B cell (primary cell): Measurements from ENCODE around the gene UMOD. TPM values are rescaled to one million over a fixed set of nuclear protein-coding genes. Genes with fewer than 3 reads are reported as not detected.

ENCODE experiments used
- ATAC-seq: fragments of 200-7000 bp; cut with Tn5 transposase; one replicate; pipeline ENCODE4 v1.10.0; 2021; ENCODE audit warnings: low read depth, mild to moderate bottlenecking, moderate number of reproducible peaks, moderate library complexity
- CTCF ChIA-PET: fragments of 350-600 bp; sonication (Branson Sonifier 250); formaldehyde crosslinking; loops from one replicate; lab custom pipeline; 2021; ENCODE audit warnings: antibody characterized with exemption, inconsistent platforms; lab: Charles Lee
- POLR2A ChIA-PET: fragments of 350-600 bp; sonication (Branson Sonifier 250); formaldehyde crosslinking; loops from one replicate; lab custom pipeline; 2021; ENCODE audit warnings: antibody characterized with exemption; lab: Charles Lee
- DNase-seq: peaks from one replicate; pipeline ENCODE4 v3.0.0; 2013
- H2AFZ ChIP-seq: 2 replicates; pipeline ENCODE4 v1.6.1; 2012; ENCODE audit warnings: mild to moderate bottlenecking, low read depth, low read length; ENCODE audit not compliant: insufficient read depth, poor library complexity, severe bottlenecking
- H3K27ac ChIP-seq, 2 donors: 1 replicate in 1 of 2; 2 replicates in 1 of 2; pipeline ENCODE4 v1.5.1; 2012 to 2013; ENCODE audit warnings: low read length in 2 of 2, mild to moderate bottlenecking in 2 of 2, moderate library complexity in 1 of 2
- H3K27me3 ChIP-seq, 4 experiments: fragments of 200-600 bp in 1 of 4; sonication (generic) in 1 of 4; replicated peaks in 1 of 4; 1 replicate in 2 of 4; 2 replicates in 2 of 4; pipeline versions ENCODE4 v1.6.1 to v1.7.0; 2013 to 2016; ENCODE audit warnings: low read length in 3 of 4, mild to moderate bottlenecking in 2 of 4, mixed read lengths in 1 of 4, moderate library complexity in 1 of 4; ENCODE audit not compliant: insufficient read depth in 4 of 4, control insufficient read depth in 3 of 4; ENCODE audit errors: control extremely low read depth in 1 of 4
- H3K36me3 ChIP-seq, 2 experiments: replicated peaks in 1 of 2; 1 replicate in 1 of 2; 2 replicates in 1 of 2; pipeline versions ENCODE4 v1.6.1 to v1.7.1; 2013; ENCODE audit warnings: low read length in 1 of 2; ENCODE audit not compliant: insufficient read depth in 2 of 2, control insufficient read depth in 1 of 2; ENCODE audit errors: control extremely low read depth in 1 of 2, extremely low read depth in 1 of 2
- H3K4me1 ChIP-seq, 2 donors: fragments of 200-600 bp in 1 of 2; sonication (generic) in 1 of 2; 1 replicate in 1 of 2; 2 replicates in 1 of 2; pipeline versions ENCODE4 v1.5.1 to v1.6.1; 2013 to 2017; ENCODE audit warnings: low read length in 2 of 2; ENCODE audit not compliant: control insufficient read depth in 2 of 2, insufficient read depth in 2 of 2
- H3K4me2 ChIP-seq: replicated peaks from 2 replicates; pipeline ENCODE3; 2012; ENCODE audit warnings: mild to moderate bottlenecking, low read depth, low read length; ENCODE audit not compliant: poor library complexity, severe bottlenecking
- H3K4me3 ChIP-seq, 5 experiments: fragments of 200-600 bp in 1 of 5; sonication (generic) in 1 of 5; 1 replicate in 3 of 5; 2 replicates in 2 of 5; pipeline versions ENCODE4 v1.5.1 to v1.7.0; 2011 to 2016; ENCODE audit warnings: low read length in 4 of 5, mild to moderate bottlenecking in 4 of 5, low read depth in 2 of 5, control low read depth in 1 of 5, moderate library complexity in 1 of 5; ENCODE audit not compliant: insufficient read depth in 1 of 5; ENCODE audit errors: control extremely low read depth in 1 of 5, extremely low read depth in 1 of 5
- H3K79me2 ChIP-seq: fragments of 200-600 bp; sonication (generic); one replicate; pipeline ENCODE4 v1.6.0; 2016; ENCODE audit warnings: low read length; ENCODE audit not compliant: control insufficient read depth, insufficient read depth
- H3K9ac ChIP-seq: fragments of 200-600 bp; sonication (generic); 2 replicates; pipeline ENCODE4 v1.6.1; 2017; ENCODE audit warnings: mild to moderate bottlenecking, low read length, moderate library complexity
- H3K9me3 ChIP-seq, 3 donors: one replicate each; pipeline versions ENCODE4 v1.6.1 to v1.7.1; 2013; ENCODE audit warnings: low read length in 2 of 3; ENCODE audit not compliant: control insufficient read depth in 2 of 3, insufficient read depth in 1 of 3; ENCODE audit errors: control extremely low read depth in 1 of 3
- H4K20me1 ChIP-seq: 2 replicates; pipeline ENCODE4 v1.6.0; 2012; ENCODE audit warnings: mild to moderate bottlenecking, low read length; ENCODE audit not compliant: insufficient read depth, control insufficient read depth, poor library complexity, severe bottlenecking
- H3K27ac Mint-ChIP-seq: one replicate; pipeline ENCODE4 v1.8.0; 2021; ENCODE audit warnings: mixed read lengths
- H3K27me3 Mint-ChIP-seq: one replicate; pipeline ENCODE4 v1.8.0; 2021; ENCODE audit warnings: mixed read lengths
- H3K4me1 Mint-ChIP-seq: one replicate; pipeline ENCODE4 v1.8.0; 2021; ENCODE audit warnings: mixed read lengths
- H3K4me3 Mint-ChIP-seq: one replicate; pipeline ENCODE4 v1.8.0; 2021; ENCODE audit warnings: mixed read lengths
- H3K9me3 Mint-ChIP-seq: one replicate; pipeline ENCODE4 v1.8.0; 2022; ENCODE audit warnings: mixed read lengths; ENCODE audit not compliant: insufficient read depth
- EZH2 ChIP-seq: IDR thresholded peaks from 2 replicates; pipeline ENCODE4 v1.6.1; 2012; ENCODE audit warnings: borderline replicate concordance, low read depth, mild to moderate bottlenecking, moderate library complexity, low read length; ENCODE audit not compliant: insufficient read depth, poor library complexity, severe bottlenecking
- WGBS: methylation state at CpG from one replicate; pipeline ENCODE4 v1.1.5; 2013; ENCODE audit warnings: missing lambda C conversion rate; ENCODE audit not compliant: insufficient coverage; 5-methylcytosine and 5-hydroxymethylcytosine counted together
- intact Hi-C: fragments of 100-400 bp; cut with micrococcal nuclease; formaldehyde crosslinking; loops from one replicate; pipeline ENCODE4 v1.10.0; 2022
- polyA plus RNA-seq: library from polyadenylated mRNA; depleted of rRNA; stranded (reverse); fragments of >200 nt; gene quantifications from 2 replicates; pipeline ENCODE4 v1.2.3, GENCODE V29; 2012
- total RNA-seq, 2 donors: library from RNA; stranded (reverse); fragments of 120-200 nt in 1 of 2; gene quantifications; 1 replicate in 1 of 2; 2 replicates in 1 of 2; pipeline versions ENCODE4 v1.2.3 to v1.2.4, GENCODE V29; 2013 to 2022
- TF ChIP-seq, protein P1 (sequence below): fragments of 200-600 bp; IDR thresholded peaks from one replicate; pipeline ENCODE4 v1.8.0; 2022; ENCODE audit warnings: antibody characterized with exemption, mild to moderate bottlenecking

Gene UMOD
- total and polyA plus RNA-seq, 2 donors (not counting 1 experiment from before 2014, with no cell fraction given), result not detected

GRCh38 chr16:20382202-20382948 lies 29.9 kb upstream of the UMOD start:
- Mint-ChIP-seq H3K27me3 (peaks cover 23% of the 10 kb centered on the region), H3K9me3 (no peaks in the 10 kb centered on the region), H3K4me3 (no peak overlapping the region), H3K4me1 (peaks cover 2% of the 10 kb centered on the region), H3K27ac (no peak overlapping the region)
- DNase-seq (no peak), ATAC-seq (no peak)
- Histone ChIP-seq H3K9ac (no peak overlapping the region), H3K4me2 (no peak overlapping the region), H4K20me1 (no peaks in the 10 kb centered on the region), H3K4me3 (no peak overlapping the region), H3K27me3 (peaks cover 0 to 21% (median 1%) of the 10 kb centered on the region in 4 experiments), H3K27ac (no peak overlapping the region), H2AFZ (no peak overlapping the region), H3K9me3 (peaks cover 0 to 3% (median 0%) of the 10 kb centered on the region in 3 donors), H3K79me2 (no peaks in the 10 kb centered on the region), H3K36me3 (no peaks in the 10 kb centered on the region), H3K4me1 (no peaks in the 10 kb centered on the region)
- WGBS, result 93% methylated on average over 3 of the region's 7 CpGs
- no peak for TF ChIP-seq EZH2
- TF ChIP-seq, protein P1, sequence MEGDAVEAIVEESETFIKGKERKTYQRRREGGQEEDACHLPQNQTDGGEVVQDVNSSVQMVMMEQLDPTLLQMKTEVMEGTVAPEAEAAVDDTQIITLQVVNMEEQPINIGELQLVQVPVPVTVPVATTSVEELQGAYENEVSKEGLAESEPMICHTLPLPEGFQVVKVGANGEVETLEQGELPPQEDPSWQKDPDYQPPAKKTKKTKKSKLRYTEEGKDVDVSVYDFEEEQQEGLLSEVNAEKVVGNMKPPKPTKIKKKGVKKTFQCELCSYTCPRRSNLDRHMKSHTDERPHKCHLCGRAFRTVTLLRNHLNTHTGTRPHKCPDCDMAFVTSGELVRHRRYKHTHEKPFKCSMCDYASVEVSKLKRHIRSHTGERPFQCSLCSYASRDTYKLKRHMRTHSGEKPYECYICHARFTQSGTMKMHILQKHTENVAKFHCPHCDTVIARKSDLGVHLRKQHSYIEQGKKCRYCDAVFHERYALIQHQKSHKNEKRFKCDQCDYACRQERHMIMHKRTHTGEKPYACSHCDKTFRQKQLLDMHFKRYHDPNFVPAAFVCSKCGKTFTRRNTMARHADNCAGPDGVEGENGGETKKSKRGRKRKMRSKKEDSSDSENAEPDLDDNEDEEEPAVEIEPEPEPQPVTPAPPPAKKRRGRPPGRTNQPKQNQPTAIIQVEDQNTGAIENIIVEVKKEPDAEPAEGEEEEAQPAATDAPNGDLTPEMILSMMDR, result no peak
- intact Hi-C loops, result loop anchor here (2.0 kb wide), 1 partner anchor 484 kb away; no protein-coding TSS in a partner anchor
- CTCF ChIA-PET, result interaction anchor here (3.9 kb wide), 2 partner anchors 12 to 474 kb away, joined by 26 to 30 read pairs; no protein-coding TSS in a partner anchor
- POLR2A ChIA-PET, result no interaction called here

- Mint-ChIP-seq H3K9me3 (no peaks in the 10 kb centered on the region), H3K4me3 (no peak overlapping the region), H3K27ac (no peak overlapping the region), H3K4me1 (peaks cover 2% of the 10 kb centered on the region), H3K27me3 (peaks cover 25% of the 10 kb centered on the region)
- Histone ChIP-seq H3K27me3 (peaks cover 0 to 15% (median 0%) of the 10 kb centered on the region in 4 experiments), H3K27ac (no peak overlapping the region), H3K9ac (no peak overlapping the region), H3K36me3 (no peaks in the 10 kb centered on the region), H3K4me2 (no peak overlapping the region), H3K9me3 (no peaks in the 10 kb centered on the region), H3K4me1 (no peaks in the 10 kb centered on the region), H3K79me2 (no peaks in the 10 kb centered on the region), H2AFZ (no peak overlapping the region), H4K20me1 (no peaks in the 10 kb centered on the region), H3K4me3 (no peak overlapping the region)
- ChIA-PET POLR2A (no interaction called here), CTCF (interaction anchor here (1.2 kb wide), 1 partner anchor 473 kb away, joined by 4 read pairs; no protein-coding TSS in a partner anchor)
- intact Hi-C loops, result no loop called here
- WGBS, result 78% methylated on average over 3 of the region's 3 CpGs
- TF ChIP-seq, protein P1, result no peak
- no peak for TF ChIP-seq EZH2
- ATAC-seq (no peak), DNase-seq (no peak)
These were observed 28.3 kb upstream of the UMOD start for GRCh38 chr16:20380782-20381181.
